Activated CD4-positive, CD25-positive, alpha-beta regulatory T cell treated with anti-CD3 and anti-CD28 coated beads, Interleukin-2, amount 50 U/mL, for 72 hours (primary cell): ENCODE measurements around the gene SSC4D.

ENCODE experiments used
- DNase-seq: peaks from one replicate; pipeline ENCODE4 v3.0.0; 2021

SSC4D gene

GRCh38 chr7:76351372-76351771 lies 58.1 kb downstream of the SSC4D start:
- no peak for DNase-seq

- no peak for DNase-seq
Measured at GRCh38 chr7:76349313-76349885, 60.1 kb downstream of the SSC4D start.

GRCh38 chr7:76347710-76348109 lies 61.8 kb downstream of the SSC4D start:
- DNase-seq: no peak

- no peak for DNase-seq
Measured at GRCh38 chr7:76346778-76347177, 62.7 kb downstream of the SSC4D start.

GRCh38 chr7:76346097-76346496 lies 63.4 kb downstream of the SSC4D start:
- DNase-seq: no peak

GRCh38 chr7:76343931-76344321 lies 65.6 kb downstream of the SSC4D start:
- no peak for DNase-seq

GRCh38 chr7:76343294-76343930 lies 66.1 kb downstream of the SSC4D start:
- DNase-seq: no peak

- DNase-seq: no peak
Measured at GRCh38 chr7:76342222-76342621, 67.3 kb downstream of the SSC4D start.

GRCh38 chr7:76340617-76341131 lies 68.8 kb downstream of the SSC4D start:
- no peak for DNase-seq
